Islet of Langerhans (tissue), 1 donor: ENCODE data around the gene MBD3L3.
"Not testable (repeated sequence)": the region's sequence is repeated elsewhere in the genome, so short reads cannot be mapped to it uniquely, and the experiment has no call there.

Experiments used
- FAIRE-seq: peaks from one replicate; lab custom pipeline; 2011; peaks lifted over from hg19 to GRCh38; lab: Jason Lieb, UNC

The MBD3L3 gene

GRCh38 chr19:7063339-7063738 lies 4.9 kb upstream of the MBD3L3 start:
- FAIRE-seq, result no peak

- not testable (repeated sequence) for FAIRE-seq
Observed at GRCh38 chr19:7059977-7060376, 1.5 kb upstream of the MBD3L3 start.

- FAIRE-seq, result not testable (repeated sequence)
Observed at GRCh38 chr19:7056371-7056770, 2.1 kb downstream of the MBD3L3 start.

- FAIRE-seq, result not testable (repeated sequence)
Observed at GRCh38 chr19:7055679-7056078, 2.8 kb downstream of the MBD3L3 start.

DNA sequence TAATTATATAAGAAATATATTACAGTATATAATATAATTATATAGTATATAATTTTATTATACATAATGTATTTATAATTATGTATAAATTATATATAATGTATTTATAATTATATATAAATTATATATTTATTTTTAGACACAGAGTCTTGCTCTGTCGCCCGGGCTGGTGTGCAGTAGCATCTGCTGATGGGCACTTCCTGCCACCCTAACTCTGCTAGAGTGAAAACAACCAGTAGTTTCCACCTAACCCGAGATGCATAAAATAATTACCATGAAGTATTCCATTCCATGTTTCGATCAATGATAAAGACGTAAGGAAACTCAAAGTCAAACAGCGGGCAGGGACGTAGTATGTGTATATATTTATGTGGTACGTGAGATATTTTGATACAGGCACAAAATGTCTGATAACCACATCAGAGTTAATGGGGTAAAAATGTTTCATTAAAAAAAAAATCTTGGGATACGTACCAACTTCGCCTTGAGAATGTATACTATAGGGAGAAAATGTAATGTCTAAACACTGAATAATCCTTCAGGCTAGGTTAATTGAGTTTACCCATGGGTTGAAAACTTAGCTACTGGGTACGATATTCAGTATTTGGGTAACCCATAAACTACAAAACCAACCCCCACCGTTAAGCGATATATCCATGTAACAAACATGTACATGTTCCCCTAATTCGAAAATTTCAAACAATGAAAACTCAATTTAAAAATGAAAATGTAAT lies 3.7 kb downstream of the MBD3L3 start:
- FAIRE-seq, result not testable (repeated sequence)

GRCh38 chr19:7052896-7053295 lies 5.6 kb downstream of the MBD3L3 start:
- FAIRE-seq, result not testable (repeated sequence)

DNA sequence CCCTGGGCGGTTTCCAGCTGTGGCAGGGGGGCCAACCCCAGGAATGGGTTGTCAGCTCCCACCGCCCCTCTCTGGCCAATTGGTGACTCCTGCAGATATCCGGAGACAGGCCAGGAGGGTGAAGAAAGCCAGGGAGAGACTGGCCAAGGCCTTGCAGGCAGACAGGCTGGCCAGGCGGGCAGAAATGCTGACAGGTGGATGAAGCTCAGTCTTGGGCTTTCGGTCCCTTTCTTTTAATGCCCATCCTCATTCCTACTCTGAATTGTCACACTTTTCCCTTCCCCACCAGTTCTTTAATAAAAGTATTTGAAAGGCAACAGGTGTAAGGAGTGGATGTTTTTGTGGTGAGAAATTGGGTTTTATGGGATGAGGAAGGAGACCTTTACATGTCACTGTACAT lies 7.1 kb downstream of the MBD3L3 start:
- FAIRE-seq, result not testable (repeated sequence)

DNA sequence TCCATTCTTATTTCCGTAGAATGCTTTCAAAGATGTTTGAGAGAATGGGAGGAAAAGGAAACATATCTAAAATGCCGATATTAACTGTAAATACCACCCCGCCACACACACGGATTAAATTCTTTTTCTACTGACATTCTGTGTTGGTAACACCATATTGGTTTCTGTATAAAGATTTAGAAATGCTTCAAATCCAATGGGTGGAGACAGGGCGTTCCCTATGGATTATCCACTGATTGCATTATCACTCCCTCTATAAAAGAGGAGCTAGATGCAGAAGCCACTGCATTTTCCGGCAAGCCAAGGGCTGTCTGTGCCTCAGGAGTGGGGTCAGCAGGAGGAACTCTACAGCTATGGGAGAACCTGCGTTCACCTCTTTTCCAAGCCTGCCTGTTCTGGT lies 9.5 kb downstream of the MBD3L3 start, which contains the start of gene MBD3L2:
Gene MBD3L2 (plus strand): TSS at position 301 of the 400 bp plus-strand sequence. CDS start 53 bp downstream, at position 354.
- FAIRE-seq, result not testable (repeated sequence)

DNA sequence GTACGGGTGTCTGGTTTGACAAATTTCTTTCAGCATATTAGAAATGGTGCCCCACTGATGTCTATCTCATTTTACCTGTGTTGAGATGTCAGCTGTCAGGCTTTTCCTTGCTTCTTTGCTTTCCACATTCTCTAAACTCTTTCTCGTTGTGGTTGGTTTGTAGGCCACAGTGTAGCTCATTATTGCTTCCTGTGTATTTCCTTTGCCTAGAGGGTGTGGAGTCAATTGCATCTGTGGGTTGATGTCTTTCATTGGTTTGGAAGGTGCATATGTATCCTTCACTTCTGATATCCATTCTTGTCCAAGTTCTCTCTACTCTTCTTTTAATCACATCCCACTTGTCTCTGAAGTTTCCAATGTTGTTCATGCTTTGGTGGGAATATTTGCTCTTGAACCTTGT lies 16.9 kb downstream of the MBD3L3 start:
- not testable (repeated sequence) for FAIRE-seq

DNA sequence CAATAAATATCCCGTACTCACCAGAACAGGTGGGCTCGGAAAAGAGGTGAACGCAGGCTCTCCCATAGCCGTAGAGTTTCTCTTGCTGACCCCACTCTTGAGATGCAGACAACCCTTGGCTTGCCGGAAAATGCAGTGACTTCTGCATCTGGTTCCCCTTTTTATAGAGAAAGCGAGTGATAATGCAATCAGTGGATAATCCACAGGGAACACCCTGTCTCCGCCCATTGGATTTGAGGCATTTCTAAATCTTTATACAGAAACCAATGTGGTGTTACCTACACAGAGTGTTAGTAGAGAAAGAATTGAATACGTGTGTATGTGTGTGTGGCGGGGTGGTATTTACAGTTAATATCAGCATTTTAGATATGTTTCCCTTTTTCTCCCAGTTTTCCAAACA lies 18.4 kb downstream of the MBD3L3 start, which contains the start of gene MBD3L4:
Gene MBD3L4 (minus strand): TSS at position 101 of the 400 bp plus-strand sequence. CDS start 35 bp downstream, at position 66.
- not testable (repeated sequence) for FAIRE-seq

GRCh38 chr19:7030278-7030677 lies 28.2 kb downstream of the MBD3L3 start, which contains the start of gene MBD3L5:
Gene MBD3L5, plus strand, starts transcription at chr19:7030578. Its CDS starts 34 bp downstream, at chr19:7030612.
- not testable (repeated sequence) for FAIRE-seq

DNA sequence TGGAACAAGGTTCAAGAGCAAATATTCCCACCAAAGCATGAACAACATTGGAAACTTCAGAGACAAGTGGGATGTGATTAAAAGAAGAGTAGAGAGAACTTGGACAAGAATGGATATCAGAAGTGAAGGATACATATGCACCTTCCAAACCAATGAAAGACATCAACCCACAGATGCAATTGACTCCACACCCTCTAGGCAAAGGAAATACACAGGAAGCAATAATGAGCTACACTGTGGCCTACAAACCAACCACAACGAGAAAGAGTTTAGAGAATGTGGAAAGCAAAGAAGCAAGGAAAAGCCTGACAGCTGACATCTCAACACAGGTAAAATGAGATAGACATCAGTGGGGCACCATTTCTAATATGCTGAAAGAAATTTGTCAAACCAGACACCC lies 29.7 kb downstream of the MBD3L3 start:
- not testable (repeated sequence) for FAIRE-seq

GRCh38 chr19:7021331-7021730 lies 37.1 kb downstream of the MBD3L3 start, which contains the start of gene MBD3L2B:
Gene MBD3L2B, minus strand, starts transcription at chr19:7021431. Its CDS starts 34 bp downstream, at chr19:7021397.
- not testable (repeated sequence) for FAIRE-seq

GRCh38 chr19:7018828-7019227 lies 39.6 kb downstream of the MBD3L3 start:
- no peak for FAIRE-seq

- FAIRE-seq, result no peak
Observed at GRCh38 chr19:7013678-7014077, 44.8 kb downstream of the MBD3L3 start.

- FAIRE-seq, result no peak
Observed at GRCh38 chr19:7010722-7011593, 47.5 kb downstream of the MBD3L3 start.

- FAIRE-seq, result no peak
Observed at GRCh38 chr19:7007859-7008258, 50.6 kb downstream of the MBD3L3 start.
